ENCODE measurements around the gene MYF5.

DNA sequence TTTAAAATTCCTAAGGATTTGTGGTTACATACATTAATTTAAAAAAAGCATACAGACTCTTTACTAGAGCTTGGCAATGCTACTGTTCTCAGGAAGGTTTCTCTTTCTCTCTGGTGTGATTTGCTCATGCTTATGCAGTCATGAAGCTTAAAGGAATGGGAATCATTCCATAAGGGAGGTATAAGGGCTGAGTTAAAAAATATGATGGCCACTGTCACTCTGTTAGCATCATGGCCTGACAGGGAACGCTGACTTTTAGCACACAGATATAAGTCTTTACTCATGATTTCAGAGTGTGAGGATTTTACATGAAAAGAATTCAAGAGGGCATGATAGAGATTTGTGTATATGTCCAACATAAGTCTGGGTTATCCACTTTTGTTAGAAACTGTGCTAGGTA is 3.8 kb downstream of the MYF5 start:
- TF ChIP-seq, protein P1, sequence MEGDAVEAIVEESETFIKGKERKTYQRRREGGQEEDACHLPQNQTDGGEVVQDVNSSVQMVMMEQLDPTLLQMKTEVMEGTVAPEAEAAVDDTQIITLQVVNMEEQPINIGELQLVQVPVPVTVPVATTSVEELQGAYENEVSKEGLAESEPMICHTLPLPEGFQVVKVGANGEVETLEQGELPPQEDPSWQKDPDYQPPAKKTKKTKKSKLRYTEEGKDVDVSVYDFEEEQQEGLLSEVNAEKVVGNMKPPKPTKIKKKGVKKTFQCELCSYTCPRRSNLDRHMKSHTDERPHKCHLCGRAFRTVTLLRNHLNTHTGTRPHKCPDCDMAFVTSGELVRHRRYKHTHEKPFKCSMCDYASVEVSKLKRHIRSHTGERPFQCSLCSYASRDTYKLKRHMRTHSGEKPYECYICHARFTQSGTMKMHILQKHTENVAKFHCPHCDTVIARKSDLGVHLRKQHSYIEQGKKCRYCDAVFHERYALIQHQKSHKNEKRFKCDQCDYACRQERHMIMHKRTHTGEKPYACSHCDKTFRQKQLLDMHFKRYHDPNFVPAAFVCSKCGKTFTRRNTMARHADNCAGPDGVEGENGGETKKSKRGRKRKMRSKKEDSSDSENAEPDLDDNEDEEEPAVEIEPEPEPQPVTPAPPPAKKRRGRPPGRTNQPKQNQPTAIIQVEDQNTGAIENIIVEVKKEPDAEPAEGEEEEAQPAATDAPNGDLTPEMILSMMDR (IDR thresholded peaks at IDR 0.05) = no peak
- TF ChIP-seq POLR2A (IDR thresholded peaks at IDR 0.05) = no peak
